CD4-positive, alpha-beta T cell treated with Interleukin-1 beta for 1 hour (primary cell): ENCODE measurements around the gene NEU1.
"Not testable (repeated sequence)": the region's sequence is repeated elsewhere in the genome, so short reads cannot be mapped to it uniquely, and the experiment has no call there.

ENCODE experiments used
- DNase-seq, 2 donors: peaks; one replicate each; pipeline ENCODE4 v3.0.0-alpha.2; 2020 to 2022

The NEU1 gene

DNA sequence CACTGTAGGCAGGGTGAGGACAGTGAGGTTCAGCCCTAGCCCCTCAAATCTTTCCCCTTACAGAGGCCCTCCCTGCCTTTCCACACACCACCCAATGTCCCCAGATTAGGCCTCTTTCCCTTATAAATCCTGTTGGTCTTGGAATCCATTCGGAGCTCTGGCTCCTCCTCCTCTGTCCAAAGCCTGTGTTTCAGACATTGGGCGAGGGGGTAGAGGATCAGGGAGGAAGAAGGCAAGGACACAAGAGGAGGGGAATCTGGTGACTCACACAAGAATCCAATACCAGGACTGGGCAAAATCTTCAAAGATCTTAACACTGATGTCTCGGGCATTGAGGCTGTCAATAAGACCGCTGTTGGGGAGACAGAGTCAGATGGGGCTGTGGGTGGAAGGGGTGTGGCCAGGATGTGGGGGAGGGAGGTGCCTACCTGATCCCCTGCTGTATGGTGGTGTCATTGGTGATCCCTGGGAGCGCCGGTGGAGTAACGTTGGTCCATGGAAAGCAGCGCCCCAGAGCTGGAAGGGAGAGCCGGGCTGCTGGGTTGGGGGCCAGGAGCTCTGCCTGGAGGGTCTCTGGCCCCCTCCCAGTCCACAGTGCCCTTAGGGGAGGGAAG lies 8.5 kb upstream of the NEU1 start:
- no peak for DNase-seq

DNA sequence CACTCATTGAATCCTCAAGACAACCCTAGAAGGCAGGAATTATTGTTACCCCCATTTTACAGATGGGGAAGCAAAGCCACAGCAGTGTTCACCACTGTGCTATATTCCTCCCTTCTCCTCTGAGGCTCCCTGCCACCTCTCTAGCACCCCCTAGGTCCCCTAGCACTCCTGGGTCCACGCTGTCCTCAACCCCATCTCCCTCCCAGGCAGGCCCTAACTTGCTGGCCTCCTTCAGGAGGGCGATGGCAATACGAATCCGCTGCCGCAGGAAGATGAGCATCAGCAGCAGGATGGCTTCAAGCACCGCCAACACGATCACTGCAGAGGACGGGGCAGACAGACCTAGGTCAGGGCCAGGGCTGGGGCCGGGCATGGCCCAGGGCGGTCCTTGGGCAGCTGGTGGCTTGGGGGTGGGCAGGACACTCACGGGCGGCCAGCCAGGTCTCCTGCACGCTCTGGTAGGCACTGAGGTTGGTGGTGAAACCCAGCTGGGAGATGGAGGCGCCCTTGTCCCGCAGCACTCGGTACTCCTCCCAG lies 7.8 kb upstream of the NEU1 start:
- DNase-seq = no peak

DNA sequence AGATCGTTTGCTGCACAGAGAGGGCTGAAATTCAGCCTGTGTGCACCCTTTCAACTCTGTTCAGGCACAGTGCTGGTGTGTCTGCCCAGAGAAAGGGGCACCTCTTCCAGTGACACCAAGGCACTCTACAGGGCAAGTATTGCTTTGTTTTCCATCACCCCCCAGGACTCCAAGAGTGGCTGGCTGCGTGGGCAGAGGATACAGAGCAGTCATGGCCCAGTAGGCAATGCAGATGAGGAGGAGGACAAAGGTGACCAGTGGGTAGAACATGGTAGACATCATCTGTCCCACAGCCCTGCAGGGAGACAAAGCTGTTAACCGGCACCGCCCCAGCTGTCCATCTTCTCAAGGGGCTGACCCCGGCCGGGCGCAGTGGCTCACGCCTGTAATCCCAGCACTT lies 6.7 kb upstream of the NEU1 start:
- DNase-seq = no peak

DNA sequence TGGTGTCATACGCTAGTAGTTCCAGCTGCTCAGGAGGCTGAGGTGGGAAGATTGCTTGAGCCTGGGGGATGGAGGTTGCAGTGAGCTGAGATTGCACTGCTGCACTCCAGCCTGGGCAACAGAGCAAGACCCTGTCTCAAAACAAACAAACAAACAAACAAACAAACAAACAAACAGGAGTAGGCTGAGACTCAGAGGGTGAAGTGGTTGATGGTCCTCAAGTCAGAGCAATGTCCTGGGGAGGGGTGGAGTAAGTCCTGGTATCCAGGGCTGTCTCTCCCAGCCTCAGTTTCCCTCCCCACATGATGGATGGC lies 6.0 kb upstream of the NEU1 start:
- not testable (repeated sequence) for DNase-seq

DNA sequence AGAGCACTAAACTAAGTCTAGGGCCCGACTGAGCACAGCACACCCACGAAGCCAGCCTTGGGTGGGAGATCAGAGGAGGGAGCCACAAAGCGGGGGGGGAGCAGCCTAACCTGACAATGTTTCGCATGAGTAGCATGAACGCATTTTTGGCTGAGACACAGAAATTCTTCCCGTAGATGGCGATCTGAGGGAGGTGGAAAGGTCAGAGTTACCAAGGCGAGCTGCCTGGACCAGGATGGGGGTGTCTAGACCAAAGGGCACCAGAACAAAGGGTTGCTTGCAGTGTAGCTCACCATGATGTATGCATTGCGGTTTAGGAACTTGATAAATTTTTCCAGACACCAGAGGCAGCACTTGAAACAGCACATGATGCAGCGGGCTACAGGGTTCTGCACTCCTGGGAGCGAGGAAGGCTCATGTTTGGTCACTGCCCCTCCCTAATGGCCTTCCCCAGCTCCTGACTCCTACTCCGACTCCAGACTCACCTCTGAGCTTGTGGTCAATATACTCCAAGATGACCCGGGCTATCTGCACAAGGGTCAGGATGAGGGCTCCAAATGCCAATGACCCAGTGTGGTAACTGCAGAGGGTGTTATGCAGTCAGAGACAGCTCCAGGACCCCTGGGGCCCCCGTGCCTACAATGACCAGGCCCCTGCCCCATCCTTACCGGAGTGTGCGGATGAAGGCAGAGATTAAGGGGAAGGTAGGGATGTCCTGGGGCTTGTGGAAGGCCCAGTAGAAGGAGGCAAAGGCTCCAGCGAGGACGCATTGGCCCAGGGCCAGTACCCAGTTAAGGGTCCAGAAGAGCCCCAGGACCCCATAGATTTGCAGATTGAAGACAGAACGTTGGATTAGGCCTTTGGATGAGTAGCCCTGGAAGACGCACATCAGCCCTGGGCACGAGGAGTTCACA lies 2.8 kb upstream of the NEU1 start:
- DNase-seq = no peak

DNA sequence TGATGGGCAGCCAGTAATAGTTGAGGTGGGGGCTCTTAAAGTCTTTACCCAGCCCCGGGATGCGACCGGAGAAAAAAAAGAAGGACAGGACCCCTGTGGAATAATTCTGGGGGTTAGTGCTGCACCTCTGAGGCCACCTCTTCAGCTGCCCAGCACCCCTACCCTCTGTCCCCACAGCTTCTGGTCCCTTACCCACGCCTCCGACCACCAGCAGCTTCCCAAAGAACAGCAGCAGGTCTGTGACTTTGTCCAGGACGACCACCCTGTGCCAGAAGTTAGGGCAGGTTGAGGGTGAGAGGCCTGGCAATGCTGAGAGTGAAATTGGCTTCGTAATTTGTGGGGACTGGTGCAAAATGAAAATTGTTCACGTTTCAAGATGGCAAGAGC lies 2.2 kb upstream of the NEU1 start:
- no peak for DNase-seq

DNA sequence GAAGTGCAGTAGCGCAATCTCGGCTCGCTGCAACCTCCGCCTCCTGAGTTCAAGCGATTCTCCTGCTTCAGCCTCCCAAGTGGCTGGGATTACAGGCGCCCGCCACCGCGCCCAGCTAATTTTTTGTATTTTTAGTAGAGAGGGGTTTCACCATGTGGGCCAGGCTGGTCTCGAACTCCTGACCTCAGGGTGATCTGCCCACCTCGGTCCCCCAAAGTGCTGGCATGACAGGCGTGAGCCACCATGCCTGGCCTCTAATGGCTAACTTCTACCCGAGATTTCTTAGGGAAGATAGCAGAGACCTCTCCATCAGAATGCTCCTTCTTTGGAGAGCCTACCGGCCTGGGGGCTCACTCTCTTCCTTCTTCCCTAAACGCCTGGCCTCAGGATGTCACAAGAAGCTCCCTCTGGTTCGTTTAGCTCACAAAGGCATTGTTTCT lies 1.5 kb upstream of the NEU1 start:
- DNase-seq = not testable (repeated sequence)

DNA sequence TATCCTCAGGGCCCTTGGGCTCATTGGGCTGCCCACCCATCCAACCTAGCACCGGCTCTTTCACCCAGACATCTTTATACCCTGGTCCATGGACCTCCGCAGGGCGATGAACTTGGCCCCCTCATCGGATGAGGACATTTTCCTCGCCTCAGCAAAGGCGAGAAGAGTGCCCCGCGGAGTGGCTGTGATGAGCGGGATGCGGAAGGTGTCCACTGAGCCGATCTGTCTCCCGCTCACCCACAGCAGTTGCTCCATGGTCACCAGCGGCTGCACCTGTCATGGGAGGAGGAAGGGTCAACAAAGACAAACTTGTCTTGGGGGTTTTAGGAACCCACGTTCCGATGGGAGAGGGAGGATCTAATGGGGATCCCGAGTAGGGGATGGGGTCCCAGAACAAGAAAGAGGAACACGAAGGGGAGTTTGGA lies 690 bp downstream of the NEU1 start:
- no peak for DNase-seq

DNA sequence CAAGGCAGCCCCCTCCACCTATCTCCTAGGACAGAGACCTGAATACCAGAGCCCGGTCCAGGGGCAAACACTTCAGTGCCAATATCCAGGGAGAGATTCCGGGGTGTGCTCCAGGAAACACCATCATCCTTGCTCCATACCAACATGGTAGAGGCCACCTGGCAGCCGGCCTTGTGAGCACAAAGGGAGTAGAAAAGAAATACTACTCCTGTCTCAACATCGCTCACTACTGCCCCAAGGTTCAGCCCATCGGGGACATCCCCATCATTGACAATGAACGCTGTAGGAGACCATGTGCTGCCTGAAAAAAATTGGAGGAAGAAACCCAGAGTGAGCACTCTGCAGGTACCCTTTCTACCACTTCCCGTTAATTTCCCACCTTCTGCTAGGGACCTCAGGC lies 1.5 kb downstream of the NEU1 start:
- DNase-seq = no peak

DNA sequence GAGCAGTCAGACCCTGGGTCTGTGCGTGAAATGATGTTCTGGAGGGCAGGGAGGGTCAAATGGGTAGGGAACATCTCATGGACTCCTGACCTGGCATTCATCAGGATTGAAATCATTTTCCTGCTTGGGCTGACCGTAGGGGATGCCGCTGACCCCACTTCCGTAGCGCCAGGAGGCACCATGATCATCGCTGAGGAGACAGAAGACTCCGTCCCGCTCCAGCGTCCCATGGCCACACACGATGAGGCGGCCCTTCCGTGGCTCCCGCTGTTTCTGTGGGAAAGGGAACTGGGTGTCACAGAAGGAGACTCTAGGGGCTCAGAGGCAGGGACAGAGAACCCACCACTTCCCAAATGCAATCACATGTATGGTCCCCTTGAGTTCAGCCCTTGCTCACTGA lies 2.3 kb downstream of the NEU1 start:
- no peak for DNase-seq

DNA sequence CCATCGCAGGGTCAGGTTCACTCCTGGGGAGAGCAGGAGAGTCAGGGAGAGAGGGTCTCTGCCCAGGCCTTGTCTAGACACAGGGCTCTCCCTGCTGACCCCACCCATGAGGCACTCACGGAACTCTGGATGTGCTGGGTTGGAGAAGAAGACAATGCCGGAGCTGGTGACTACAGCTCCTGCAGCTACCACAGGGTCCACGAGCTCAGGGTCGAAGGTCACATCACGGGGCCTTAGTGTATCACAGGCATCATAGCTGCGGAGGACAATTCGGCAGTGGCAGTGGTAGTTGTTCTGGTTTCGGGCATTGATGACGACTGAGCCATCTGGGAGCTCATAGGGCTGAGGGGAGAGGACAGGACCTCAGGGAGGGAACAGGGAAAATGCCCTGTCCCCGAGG lies 2.7 kb downstream of the NEU1 start:
- no peak for DNase-seq

DNA sequence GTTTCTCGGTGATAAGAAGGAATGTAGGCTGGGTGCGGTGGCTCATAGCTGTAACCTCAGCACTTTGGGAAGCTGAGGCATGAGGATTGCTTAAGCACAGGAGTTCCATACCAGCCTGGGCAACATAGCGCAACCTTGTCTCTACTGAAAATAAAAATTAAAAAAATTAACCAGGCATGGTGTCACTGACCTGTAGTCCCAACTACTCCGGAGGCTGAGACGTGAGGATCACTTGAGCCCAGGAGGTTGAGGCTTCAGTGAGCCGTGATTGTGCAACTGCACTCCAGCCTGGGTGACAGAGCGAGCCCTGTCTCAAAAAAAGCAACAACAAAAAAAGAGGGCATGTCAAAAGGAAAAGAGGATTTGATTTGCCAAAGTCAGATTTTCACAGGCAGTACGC lies 3.9 kb downstream of the NEU1 start:
- DNase-seq = no peak

DNA sequence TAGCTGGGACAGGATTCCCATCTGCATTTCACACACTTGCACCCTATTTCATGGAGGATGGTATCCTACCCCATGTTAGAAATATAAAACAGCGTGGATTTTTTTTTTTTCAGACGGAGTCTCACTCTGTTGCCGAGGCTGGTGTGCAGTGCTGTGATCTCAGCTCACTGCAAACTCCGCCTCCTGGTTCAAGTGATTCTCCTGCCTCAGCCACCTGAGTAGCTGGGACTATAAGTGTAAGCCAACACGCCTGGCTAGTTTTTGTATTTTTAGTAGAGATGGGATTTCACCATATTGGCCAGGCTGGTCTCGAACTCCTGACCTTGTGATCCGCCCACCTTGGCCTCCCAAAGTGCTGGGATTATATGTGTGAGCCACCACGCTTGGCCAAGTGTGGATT lies 4.8 kb downstream of the NEU1 start:
- DNase-seq = not testable (repeated sequence)

DNA sequence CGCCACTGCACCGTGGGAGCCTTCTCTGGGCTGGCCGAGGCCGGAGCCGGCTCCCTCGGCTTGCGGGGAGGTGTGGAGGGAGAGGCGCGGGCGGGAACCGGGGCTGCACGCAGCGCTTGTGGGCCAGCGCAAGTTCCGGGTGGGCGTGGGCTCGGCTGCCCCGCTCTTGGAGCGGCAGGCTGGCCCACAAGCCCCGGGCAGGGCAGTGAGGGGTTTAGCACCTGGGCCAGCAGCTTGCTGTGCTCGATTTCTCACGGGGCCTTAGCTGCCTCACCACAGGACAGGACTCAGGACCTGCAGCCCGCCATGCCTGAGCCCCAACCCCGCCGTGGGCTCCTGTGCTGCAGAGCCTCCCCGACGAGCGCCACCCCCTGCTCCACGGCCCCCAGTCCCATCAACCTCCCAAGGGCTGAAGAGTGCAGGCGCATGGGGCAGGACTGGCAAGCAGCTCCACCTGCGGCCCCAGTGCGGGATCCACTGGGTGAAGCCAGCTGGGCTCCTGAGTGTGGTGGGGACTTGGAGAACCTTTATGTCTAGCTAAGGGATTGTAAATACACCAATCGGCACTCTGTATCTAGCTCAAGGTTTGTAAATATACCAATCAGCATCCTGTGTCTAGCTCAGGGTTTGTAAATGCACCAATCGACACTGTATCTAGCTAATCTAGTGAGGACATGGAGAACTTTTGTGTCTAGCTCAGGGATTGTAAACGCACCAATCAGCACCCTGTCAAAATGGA lies 10.5 kb downstream of the NEU1 start:
- DNase-seq = not testable (repeated sequence)

DNA sequence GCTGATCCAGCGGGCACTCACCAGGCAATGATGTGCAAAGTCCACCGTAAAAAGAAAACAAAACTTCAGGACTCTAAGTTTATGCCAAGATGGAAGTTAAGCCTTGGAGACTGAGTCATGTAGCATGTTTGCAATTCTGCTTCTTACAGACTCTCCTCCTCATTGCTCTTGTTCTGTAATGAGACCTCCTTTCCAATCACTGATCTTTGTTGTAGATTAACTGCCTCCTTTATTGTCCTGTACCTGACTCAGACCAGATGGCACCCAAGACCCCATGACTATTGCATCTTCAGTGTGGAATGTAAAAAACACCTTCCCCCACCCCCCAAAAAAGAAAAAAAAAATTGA lies 11.2 kb downstream of the NEU1 start:
- no peak for DNase-seq

DNA sequence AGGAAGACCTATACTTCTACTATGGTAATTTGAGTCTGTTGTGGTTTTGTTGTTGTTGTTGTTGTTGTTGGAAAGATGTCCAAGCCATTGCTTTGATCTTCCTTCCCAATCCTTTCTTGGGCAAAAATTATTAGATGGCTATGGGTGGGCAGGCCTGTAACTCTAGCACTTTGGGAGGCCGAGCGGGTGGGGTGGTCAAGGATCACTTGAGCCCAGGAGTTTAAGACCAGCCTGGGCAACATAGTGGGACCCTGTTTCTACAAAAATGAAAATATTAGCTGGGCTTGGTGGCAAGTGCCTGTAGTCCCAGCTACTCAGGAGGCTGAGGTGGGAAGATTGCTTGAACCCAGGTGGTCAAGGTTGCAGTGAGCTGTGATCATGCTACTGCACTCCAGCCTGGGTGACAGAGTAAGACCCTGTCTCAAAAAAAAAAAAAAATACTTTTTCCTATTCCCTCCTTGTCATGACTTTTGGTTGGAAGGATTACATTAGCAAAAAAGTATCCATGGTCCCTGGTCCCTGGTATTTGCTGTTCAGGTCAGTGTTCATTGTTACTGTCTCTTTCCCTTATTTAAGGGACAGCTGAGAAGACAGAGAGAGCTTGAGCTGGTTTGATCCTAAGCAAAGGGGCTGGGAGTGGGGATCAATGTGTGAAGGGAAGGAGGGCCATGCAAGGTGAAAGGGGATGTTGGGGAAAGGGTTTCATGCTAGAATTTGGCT lies 11.7 kb downstream of the NEU1 start:
- no peak for DNase-seq

DNA sequence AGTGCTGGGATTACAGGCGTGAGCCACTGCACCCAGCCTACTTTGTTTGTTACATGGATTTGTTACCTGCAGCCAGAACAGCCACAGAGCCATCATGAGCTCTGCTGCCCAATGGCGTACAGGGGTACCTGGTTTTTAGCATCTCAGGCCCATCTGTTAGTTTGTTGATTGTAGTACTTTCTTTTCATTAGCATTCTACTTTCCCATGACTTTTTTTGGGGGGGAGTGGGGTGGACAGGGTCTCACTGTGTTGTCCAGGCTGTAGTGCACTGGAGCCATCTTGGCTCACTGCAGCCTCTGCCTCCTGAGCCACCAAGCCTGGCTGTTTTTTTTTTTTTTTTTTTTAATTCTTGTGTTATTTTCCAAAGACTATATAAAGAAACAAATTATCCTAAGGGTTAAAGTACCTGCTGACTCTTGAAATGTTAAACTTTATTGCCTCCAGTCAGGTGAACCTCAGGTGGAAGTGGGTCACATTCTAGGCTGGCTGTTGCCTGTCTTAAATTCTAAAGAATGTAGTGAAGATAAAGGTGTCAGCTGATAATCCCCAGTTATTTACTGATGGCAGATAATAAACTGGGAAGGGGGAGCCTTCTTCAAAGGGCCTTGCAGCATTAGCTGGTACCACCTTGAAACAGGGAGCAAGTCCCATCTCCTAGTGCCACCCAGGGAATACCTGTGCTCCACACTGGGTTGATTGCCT lies 15.2 kb downstream of the NEU1 start:
- no peak for DNase-seq

DNA sequence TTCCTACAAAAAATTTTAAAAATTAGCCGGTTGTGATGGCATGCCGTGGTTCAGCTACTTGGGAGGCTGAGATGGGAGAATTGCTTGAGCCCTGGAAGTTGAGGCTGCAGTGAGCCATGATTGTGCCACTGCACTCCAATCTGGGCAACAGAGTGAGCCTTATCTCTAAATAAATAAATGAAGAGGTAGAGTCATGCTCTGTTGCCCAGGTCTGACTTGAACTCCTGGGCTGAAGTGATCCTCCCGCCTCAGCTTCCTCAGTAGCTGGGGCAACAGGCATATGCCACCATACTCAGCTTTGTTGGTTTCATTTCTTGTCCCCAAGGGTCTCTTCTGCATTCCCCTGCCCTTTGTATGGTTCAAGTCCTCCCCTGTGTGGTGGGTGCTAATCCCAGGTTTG lies 18.1 kb downstream of the NEU1 start:
- DNase-seq = no peak

DNA sequence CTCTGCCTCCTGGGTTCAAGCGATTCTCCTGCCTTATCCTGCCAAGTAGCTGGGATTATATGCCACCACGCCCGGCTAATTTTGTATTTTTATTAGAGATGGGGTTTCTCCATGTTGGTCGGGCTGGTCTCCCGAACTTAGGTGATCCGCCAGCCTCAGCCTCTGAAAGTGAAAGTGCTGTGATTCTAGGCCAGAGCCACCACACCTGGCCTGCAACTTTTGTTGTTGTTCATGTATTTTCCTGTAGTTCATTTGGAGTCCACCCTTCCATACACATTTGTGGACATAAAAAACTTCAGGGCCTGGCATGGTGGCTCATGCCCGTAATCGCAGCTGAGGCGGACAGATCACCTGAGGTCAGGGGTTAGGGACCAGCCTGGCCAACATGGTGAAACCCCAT lies 20.6 kb downstream of the NEU1 start:
- DNase-seq = no peak

DNA sequence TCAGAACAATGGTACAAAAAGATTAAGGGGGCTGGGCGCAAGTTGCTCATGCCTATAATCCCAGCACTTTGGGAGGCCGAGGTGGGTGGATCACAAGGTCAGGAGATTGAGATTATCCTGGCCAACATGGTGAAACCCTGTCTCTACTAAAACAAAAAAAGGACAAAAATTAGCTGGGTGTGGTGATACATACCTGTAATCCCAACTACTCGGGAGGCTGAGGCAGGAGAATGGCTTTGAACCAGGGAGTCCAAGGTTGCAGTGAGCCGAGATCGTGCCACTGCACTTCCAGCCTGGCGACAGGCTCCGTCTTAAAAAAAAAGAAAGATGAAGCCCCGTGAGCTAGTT lies 22.9 kb downstream of the NEU1 start:
- DNase-seq = not testable (repeated sequence)

DNA sequence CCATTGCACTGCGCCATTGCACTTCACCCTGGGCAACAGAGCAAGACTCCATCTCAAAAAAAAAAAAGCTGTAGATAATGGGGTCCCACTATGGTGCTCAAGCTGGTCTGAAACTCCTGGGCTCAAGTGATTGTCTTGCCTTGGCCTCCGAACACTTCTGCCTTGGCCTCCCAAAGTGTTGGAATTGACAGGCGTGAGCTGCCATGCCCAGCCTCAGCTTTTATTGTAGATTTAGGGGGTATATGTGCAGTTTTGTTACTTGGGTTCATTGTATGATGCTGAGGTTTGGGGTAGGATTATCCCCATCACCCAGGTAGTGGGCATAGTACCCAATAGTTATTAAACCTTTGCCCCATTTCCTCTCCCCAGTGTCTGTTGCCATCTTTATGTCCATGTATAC lies 23.7 kb downstream of the NEU1 start:
- no peak for DNase-seq

DNA sequence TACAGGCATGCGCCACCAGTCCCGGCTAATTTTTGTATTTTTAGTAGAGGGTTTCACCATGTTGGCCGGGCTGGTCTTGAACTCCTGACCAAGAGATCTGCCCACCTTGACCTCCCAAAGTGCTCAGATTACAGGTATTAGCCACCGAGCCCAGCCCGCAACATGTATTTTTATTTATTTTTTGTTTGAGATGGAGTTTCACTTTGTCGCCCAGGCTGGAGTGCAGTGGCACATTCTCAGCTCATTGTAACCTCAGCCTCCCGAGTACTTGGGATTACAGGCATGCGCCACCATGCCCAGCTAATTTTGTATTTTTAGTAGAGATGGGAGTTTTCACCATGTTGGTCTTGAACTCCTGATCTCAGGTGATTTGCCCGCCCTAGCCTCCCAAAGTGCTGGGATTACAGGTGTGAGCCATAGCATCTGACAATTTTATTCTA lies 24.5 kb downstream of the NEU1 start:
- DNase-seq = not testable (repeated sequence)
